Caki2 (cell line): ENCODE data around the gene MRPS5. TPM values are rescaled to one million over a fixed set of nuclear protein-coding genes. Genes with fewer than 3 reads are reported as not detected.
A peak's percentile ranks its signal among the peaks of the same experiment; 100 is the strongest.
"Not testable (repeated sequence)": the region's sequence is repeated elsewhere in the genome, so short reads cannot be mapped to it uniquely, and the experiment has no call there.

Experiments
- DNase-seq: peaks from one replicate; pipeline ENCODE4 v3.0.0-alpha.2; 2015; ENCODE audit warnings: low read depth
- in situ Hi-C: cut with HindIII; loops from 2 replicates; pipeline ENCODE4 v1.10.0; 2016; ENCODE audit warnings: low sequenced_read_pairs, low pct_unique_long_range_greater_than_20kb, mixed read lengths
- total RNA-seq: library from RNA; depleted of rRNA; stranded (reverse); fragments of >200 nt; shearing (Covaris generic); gene quantifications from 2 replicates; pipeline ENCODE4 v1.2.3, GENCODE V29; 2014; ENCODE audit warnings: low replicate concordance

The MRPS5 gene
- total RNA-seq, 1 experiment from 2014 or later: 104 TPM

DNA sequence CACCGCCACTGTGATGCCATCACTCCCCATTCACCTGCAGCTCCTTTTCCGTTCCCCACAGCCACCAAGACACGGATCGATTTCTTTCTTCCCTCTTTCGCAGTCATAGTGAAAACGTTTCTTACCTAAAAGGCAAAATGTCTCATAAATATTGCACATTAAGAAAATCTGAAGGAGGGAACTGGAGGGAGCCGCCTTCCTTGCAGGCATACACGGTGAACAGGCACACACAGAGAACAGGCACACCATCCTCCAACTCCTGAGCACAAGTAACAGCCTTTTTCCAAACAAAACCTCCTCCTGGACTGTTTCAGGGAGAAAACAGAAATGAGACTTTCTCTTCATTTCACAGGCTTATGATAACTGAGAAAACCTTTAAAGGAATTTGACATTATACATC is 17.0 kb downstream of the MRPS5 start:
- in situ Hi-C loops: no loop called here
- DNase-seq: no peak

DNA sequence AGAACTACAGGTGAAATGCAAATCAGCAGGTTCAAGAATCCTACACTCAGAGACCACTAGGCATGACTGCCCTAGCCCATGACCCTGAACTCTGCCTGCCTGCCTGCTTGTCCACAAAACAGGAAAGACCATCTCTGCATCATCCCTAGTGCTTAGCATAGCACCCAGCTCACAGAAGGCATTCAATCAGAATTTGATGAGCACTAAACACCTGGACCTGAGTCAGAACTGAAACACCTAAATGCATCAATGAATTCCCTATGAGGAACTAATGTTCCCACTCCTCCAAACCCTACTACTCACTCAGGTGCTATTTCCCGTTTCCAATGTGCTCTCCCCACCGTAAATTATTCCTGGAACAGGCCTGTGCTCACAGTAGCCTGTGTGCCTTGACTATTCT is 21.7 kb downstream of the MRPS5 start:
- in situ Hi-C loops: no loop called here
- DNase-seq: no peak

DNA sequence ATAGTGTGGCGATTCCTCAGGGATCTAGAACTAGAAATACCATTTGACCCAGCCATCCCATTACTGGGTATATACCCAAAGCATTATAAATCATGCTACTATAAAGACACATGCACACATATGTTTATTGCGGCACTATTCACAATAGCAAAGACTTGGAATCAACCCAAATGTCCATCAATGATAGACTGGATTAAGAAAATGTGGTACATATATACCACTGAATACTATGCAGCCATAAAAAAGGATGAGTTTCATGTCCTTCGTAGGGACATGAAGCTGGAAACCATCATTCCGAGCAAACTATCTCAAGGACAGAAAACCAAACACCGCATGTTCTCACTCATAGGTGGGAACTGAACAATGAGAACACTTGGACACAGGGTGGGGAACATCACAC is 23.3 kb downstream of the MRPS5 start:
- in situ Hi-C loops, DNase-seq: not testable (repeated sequence)

DNA sequence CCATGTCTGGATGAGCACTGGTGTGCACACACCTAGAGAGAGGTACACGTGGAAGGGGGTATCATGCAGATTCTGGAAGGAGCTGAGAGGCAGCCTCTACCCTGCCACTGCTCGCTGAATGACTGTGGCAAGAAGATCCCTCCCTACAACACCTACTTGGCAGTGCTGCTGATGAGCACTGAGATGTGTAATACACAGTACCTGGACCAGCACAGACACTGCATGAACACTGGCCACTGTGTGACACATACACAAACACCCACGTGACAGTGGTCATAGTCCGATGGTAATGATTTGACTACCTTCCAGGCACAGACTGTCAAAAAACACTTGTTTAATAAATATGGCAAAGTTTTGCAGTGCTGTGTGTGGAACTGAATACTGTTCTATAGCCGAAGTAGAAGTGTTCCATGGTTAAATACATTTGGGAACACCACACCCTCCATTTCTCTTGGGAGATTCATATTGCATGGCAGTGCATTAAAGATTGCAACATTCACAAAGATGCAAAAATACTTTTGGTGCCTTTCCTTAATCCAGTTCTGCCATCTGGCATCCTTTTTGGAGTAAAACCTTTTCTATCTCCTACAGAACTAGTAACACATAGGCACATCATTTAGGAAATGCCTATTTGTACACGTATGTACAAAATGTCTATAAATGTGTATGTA is 29.6 kb downstream of the MRPS5 start:
- in situ Hi-C loops: no loop called here
- no peak for DNase-seq

DNA sequence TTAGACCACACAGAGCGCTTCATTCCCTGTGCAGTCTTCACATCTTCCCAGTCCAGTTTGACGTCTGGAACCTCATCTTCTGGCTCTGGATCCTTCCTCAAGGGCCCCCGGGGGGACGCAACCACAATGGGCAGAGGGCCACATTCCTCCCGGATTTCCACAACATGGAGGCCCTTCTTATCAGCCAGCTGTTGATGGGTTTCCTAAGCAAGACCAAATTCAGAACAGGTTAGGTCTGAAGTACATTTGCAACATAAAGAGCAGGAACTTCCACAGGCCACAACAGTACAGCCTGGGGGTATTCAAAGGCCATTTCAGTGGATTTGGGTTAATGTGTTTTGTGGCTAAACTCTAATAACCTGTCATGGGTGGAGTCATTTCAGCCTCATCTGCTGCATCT is 34.2 kb downstream of the MRPS5 start:
- in situ Hi-C loops: no loop called here
- DNase-seq: no peak

DNA sequence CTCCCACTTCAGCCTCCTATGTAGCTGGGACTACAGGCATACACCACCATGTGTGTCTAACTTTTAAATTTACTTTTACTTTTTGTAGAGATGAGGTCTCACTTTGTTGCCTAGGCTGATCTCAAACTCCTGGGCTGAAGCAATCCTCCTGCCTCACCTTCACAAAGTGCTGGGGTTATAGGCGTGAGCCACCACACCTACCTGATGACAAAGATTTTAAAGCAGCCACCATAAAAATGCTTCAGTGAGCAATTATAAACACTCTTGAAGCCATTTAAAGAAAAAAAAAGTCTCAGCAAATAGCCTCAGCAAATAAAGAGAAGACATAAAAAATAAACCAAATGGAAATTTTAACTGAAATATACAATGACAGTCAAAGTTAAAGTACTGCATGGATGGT is 35.6 kb downstream of the MRPS5 start:
- in situ Hi-C loops: no loop called here
- peak; percentile 51 for DNase-seq

DNA sequence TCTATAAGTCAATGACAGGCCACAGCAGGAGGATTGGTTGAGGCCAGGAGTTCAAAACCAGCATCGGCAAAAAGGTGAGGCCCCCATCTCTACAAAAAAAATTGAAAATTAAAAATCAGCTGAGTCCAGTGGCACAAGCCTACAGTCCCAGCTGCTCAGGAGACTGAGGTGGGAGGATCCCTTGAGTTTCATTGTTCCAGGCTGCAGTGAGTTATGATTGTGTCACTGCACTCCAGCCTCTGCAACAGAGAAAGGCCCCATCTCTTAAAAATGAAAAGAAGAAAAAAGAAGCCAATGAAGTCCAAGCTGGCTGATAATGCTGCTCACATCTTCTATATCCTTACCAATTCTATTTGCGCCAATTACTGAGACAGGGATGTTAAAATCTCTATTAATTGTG is 39.1 kb downstream of the MRPS5 start:
- in situ Hi-C loops: no loop called here
- no peak for DNase-seq

DNA sequence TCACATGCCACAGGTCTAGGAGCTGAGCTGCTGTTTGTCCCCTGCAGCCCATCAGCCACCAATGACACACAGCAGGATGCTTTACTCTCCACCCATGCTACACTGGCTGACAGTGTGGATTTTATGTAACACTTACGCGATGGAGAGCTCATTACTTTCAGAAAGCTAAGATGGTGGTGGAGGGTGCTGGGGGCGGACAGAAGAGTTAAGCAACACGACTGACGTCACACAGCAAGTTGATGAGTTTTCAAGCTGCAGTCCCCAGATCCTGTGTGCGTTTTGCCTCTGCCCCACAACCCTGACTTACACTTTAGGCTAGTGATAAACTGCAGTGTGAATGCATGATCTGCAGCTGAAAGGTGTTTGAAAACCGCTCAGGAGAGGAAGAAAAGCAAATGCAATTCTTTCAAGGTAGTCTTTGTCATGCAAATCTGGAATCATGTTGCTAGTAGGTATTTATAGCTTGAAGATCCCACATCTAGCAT is 42.4 kb downstream of the MRPS5 start:
- in situ Hi-C loops: no loop called here
- no peak for DNase-seq

DNA sequence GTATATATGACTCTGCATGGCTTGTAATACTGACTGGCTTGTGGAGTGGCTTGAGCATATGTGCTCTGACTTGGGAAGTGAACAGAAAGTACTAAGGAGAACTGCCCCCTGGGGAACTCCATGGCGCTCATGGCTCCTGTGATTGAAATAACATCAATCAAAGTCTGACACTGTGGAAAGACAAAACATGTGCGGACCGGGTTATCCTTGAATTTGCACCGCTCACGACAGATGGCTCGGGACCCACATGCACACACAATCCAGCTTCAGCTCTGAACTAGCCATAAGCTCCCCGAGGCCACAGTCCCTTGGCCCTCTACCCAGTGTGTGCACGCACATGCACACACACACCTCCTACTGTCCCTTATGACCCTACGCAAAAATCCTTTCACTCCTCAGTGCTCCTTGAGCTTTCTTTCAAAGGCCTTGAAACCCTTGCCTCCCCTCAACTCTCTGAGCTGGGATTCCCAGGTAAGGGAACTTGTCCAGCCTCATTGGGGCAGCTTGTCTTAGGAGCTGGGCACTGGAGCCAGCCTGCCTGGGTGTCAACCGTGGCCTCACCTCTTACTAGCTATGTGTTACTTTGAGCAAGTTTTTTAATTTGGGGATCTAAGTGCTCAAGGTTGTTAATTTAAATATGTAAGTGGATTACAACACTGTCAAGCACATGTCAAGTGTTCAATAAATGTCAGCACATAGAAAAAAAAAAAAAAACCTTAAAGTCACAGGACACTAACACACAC is 43.6 kb downstream of the MRPS5 start:
- DNase-seq: no peak
- in situ Hi-C loops: no loop called here

DNA sequence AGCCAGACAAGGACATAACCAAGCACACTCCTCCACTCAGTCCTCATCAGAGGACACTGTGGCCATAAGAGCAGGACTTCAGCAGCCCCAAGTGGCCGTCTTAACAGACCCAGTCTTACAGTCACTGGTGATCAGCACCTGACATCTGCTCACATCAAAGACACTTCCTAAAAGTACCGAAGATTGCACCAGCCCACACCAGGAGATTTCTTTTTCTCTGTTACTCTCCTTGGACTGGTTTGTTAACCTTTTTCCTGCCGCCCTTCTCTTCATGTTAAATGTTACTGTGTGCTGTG is 44.1 kb downstream of the MRPS5 start:
- no peak for DNase-seq
- in situ Hi-C loops: no loop called here

DNA sequence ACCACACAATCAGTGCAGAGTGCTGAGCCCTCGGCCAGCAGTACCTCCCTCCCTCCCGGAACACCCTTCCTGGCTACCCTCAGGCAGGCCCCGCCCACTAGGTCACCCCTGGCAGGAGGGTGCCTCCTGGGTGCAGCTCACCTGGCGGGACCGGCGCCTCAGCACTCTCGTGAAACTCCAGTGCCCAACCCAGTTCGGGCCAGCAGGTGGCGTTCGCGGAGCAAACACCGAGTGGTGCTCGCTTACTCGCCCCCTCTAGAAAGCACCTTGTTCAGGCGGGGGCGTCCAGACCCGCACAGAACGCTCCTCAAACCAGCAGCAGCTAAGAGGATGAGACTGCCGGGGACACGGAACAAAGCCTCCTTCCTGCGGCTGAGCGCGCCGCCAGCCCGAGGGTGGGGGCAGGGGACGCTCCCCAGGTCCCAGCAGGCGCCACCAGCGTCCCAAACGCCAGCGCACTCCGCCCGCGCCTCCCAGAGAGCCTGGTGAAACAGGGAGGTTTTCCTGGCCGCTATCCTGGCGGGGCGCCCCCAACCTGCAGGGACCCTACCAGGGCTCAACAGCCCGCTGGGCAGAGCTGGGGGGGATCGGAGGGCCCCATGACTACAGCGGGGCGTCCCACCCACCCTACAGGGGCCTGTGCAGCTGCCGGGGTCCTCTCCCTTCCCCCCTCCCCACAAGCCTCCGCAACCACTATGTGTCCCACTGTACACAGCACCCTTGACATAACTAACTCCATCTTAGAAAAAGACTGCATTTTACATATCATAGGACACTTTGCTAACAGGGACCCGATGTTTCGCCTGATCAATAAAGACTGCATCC is 44.7 kb downstream of the MRPS5 start:
- DNase-seq: peak; percentile 75
- in situ Hi-C loops: no loop called here

DNA sequence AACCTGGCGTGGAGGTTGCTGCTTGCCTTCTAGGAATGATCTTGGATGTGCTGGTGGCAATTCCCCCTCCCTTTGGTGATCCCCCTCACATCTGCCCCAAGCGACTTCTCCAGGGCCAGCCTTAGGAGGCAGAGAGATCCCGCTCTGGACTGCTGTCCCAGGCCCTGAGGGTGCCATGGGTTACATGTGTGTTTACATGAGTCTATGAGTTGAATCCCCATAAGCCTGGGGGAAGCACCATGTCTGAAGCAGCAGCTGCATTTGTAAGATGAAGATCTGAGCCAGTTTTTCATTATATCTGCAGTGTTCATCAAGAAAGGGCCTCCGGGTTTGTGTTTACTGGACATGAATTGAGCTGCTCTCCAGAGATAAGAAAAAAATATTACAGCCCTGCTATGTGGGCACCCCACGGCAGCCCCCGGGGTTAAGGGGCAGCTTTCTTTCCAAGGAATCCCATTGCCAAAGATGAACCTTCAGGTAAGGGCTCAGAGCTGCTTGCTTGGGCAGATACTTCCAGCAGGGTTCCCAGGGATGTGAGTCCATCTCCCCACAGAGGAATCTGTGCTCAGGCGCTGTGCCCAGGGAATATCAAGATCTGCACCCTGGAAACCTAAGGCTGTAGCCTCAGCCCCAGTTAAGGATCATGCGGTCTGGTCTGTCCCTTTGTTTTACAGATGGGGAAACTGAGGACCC is 46.0 kb downstream of the MRPS5 start:
- DNase-seq: no peak
- in situ Hi-C loops: no loop called here

DNA sequence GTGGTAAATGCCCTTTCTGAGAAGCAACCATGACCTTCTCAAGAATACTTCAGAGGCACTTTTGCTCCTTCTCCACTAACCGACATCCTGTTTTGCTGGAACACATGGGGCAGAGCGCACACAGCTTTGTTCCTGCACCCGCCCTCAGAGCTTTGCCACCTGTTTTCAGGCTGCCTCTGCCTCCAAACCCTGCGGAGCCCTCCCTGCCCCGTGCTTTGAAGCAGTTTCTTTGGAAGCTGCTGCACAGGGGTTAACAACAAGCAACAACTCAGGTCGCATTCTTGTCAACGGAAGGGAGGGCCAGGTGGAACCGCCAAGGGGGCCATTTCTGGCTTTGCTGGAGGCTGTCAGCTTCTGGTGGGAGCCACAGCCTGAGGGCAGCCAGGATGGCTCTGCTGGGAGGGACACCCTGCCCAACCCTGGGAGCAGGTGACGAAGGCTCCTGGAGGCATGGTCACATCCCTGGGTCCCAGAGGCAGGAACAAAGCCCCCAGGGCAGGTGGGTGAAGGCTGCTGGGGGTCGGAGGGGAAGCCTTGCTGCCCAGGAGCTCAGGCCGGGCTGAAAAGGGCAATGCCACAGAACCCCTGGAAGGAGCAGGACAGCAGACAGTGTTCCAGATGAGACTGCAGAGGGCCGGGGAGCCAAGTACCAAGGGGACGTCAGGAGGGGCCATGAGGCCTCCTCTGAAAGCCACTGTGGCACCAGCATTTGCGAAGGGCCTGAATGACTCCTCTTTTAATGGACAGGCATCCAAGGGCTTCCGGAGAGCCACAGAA is 46.8 kb downstream of the MRPS5 start:
- in situ Hi-C loops: no loop called here
- DNase-seq: no peak

DNA sequence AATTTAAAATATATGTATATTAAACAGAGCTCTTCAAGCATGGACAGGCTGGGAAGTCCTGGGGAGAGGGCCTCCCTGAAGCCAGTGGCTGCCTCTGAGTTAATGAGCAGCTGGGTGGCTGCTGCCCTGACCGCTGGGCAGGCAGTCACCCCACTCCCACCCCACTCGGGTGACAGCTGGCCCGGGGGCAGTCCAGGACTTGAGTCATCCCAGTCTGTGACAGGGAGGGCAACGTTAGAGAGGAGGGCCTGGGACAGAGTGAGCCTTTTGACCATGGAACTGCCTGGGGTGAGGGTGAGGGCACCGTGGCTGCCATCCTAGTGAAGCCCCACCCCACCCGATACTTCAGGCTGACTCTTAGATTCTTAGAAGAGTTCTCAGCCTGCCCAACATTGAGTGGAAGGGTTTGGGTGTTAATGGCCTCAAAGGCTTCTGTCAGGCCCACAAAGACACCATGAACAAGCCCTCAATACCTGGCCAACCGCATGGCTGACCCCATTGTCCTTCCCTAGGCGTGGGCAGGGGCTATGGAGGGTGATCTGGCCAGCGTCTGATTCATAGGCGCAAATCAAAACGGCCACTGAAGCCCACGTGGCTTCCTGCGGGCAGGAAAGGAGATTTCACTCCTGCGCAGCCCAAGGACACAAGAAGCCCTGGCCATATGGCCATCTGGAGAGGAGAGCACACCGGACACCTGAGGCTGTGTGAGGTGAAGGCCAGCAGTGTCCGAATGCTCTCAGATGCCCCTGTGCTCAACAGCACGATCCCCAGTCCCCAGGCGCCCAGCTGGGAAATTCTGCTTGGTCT is 47.5 kb downstream of the MRPS5 start:
- peak; percentile 62 for DNase-seq
- in situ Hi-C loops: no loop called here

DNA sequence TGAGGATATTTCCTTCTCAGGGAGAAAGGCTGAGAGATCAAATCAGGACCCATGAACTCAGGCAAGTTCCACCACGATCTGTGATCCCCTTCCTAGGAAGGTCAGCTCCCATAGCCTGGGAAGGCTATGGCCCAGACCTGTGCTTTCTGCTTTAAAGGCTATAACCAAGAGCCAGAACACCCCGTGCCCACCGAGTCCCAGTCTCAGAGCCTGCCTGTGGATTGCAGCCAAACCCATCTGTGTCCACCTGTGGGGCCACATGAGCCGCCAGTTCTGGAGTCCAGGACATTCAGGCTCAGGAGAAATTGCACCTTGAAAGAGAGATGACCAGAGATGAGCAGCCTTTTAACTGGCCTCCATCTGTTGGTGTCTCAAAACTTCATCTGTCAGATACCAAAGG is 49.2 kb downstream of the MRPS5 start:
- DNase-seq: no peak
- in situ Hi-C loops: no loop called here

DNA sequence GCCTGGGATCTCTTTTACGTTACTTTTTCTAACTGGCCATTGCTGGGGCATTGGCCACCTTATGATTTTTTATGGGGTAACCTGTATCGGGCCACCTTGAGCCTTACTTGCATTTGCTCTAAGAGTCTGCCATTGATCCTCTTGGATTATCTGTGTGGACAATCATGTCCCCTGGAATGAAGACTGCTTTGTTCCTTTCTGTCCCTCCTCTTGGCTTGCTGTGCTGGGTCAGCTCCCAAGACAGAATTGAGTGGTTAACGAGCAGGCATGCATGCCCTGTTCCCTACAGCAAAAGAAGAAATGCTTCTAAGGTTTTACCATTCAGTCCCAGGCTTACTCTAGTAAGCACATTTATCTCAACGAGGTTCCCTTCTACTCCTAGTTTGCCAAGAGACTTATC is 49.8 kb downstream of the MRPS5 start:
- in situ Hi-C loops: no loop called here
- DNase-seq: no peak

DNA sequence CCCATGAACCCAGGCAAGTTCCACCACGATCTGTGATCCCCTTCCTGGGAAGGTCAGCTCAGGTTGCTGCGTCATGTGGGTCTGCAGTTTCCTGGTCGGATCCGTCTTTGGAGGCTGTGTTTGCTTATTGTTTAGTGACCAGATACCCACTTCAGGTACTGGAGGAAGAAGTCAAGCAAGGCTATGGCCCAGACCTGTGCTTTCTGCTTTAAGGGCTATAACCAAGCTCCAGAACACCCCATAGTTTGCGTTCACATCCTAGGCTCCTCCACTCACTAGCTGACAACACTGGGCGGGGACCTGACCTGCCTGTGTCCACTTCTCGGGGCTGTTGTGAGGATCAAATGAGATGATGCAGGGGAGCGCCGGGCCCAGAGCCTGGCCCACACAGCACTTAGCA is 52.1 kb downstream of the MRPS5 start:
- in situ Hi-C loops: no loop called here
- no peak for DNase-seq
